Peyer's patch (tissue), 4 donors: Measurements from ENCODE around the gene RSKR. TPM values are rescaled to one million over a fixed set of nuclear protein-coding genes. Genes with fewer than 3 reads are reported as not detected.
"Not testable (repeated sequence)": the region's sequence is repeated elsewhere in the genome, so short reads cannot be mapped to it uniquely, and the experiment has no call there.

ENCODE experiments used
- DNase-seq, 3 donors: peaks; one replicate each; pipeline ENCODE4 v3.0.0-alpha.2; 2017 to 2019
- H3K27ac ChIP-seq, 4 donors: fragments of 200-600 bp; sonication (generic); one replicate each; pipeline ENCODE4 v1.5.1; 2016 to 2019
- H3K27me3 ChIP-seq, 2 donors: fragments of 200-600 bp; sonication (generic); one replicate each; pipeline ENCODE4 v1.5.1; 2019
- H3K36me3 ChIP-seq, 3 donors: fragments of 200-600 bp; sonication (generic); one replicate each; pipeline ENCODE4 v1.5.1; 2016 to 2019
- H3K4me1 ChIP-seq, 4 donors: fragments of 200-600 bp; sonication (generic); one replicate each; pipeline ENCODE4 v1.5.1; 2016 to 2019
- H3K4me3 ChIP-seq, 4 donors: fragments of 200-600 bp; sonication (generic); 1 replicate in 3 of 4; 2 replicates in 1 of 4; pipeline ENCODE4 v1.5.1; 2016 to 2019; ENCODE audit warnings: mild to moderate bottlenecking in 1 of 4
- H3K9me3 ChIP-seq, 4 donors: fragments of 200-600 bp; sonication (generic); one replicate each; pipeline ENCODE4 v1.5.1; 2016 to 2019; ENCODE audit warnings: mild to moderate bottlenecking in 1 of 4
- POLR2A ChIP-seq, 2 donors: fragments of 450-650 bp; IDR thresholded peaks; one replicate each; pipeline ENCODE4 v1.5.1; 2017; ENCODE audit warnings: antibody characterized with exemption in 2 of 2, mild to moderate bottlenecking in 2 of 2, moderate library complexity in 2 of 2
- total RNA-seq, 4 donors: library from RNA; depleted of rRNA; stranded (reverse); fragments of >200 nt; gene quantifications; one replicate each; pipeline ENCODE4 v1.1.0, GENCODE V29; 2016
- TF ChIP-seq, protein P1 (sequence below), 6 experiments: fragments of 450-650 bp in 4 of 6; fragments of 200-600 bp in 2 of 6; sonication (generic) in 1 of 6; IDR thresholded peaks; one replicate each; pipeline ENCODE4 v1.5.1; 2017 to 2019; ENCODE audit warnings: antibody characterized with exemption in 6 of 6, mild to moderate bottlenecking in 3 of 6, moderate library complexity in 1 of 6

The RSKR gene, protein sequence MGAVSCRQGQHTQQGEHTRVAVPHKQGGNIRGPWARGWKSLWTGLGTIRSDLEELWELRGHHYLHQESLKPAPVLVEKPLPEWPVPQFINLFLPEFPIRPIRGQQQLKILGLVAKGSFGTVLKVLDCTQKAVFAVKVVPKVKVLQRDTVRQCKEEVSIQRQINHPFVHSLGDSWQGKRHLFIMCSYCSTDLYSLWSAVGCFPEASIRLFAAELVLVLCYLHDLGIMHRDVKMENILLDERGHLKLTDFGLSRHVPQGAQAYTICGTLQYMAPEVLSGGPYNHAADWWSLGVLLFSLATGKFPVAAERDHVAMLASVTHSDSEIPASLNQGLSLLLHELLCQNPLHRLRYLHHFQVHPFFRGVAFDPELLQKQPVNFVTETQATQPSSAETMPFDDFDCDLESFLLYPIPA
- 10 to 100 TPM; 11.6 to 36.8 (median 23.3) TPM for total RNA-seq

DNA sequence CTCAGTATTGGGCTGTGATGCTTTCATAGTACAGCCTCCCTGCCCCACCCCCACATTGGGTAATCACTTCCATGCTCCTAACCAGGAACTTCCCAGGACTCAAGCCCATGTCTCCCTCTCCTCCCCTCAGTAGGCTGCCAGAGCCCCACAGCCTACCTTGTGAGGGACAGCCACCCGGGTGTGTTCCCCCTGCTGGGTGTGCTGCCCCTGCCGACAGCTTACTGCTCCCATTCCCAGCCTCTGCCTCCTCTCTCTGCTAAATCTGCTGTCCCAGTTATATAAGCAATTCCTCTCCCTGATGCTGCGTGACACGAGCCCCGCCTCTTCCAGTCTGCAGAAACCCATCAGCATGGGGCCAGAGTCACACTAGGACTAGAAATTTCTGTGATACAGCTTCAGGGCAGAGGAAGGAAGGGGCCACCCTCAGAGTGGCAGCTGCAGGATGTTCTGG lies at the start of gene RSKR:
Gene RSKR, minus strand, starts transcription at position 255 of the 451 bp plus-strand sequence. Its CDS starts 24 bp downstream, at position 231.
- no peak for DNase-seq

DNA sequence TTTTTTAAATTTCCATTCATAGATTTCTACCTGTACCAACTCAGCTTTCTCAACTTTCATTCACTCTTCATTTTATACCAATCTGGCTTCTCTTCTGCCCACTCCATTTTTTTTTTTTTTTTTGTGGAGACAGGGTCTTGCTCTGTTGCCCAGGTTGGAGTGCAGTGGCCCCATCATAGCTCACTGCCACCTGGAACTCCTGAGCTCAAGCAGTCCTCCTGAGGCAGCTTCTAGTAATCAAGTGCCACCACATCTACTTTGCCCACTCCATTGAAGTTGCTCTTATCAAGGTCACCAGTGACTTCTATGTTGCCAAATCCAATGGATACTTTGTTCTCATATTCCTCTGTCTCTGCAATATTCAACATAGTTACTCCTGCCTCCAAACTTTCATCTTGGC lies 49.7 kb upstream of the RSKR start:
- no peak overlapping the region for H3K27ac ChIP-seq
- H3K9me3 ChIP-seq = no peaks in the 10 kb centered on the region
- DNase-seq = no peak
- peaks cover 0 to 33% (median 5%) of the 10 kb centered on the region in 4 donors for H3K4me1 ChIP-seq
- no peak overlapping the region for H3K4me3 ChIP-seq
- no peak for TF ChIP-seq POLR2A (IDR thresholded peaks at IDR 0.05)
- TF ChIP-seq, protein P1, sequence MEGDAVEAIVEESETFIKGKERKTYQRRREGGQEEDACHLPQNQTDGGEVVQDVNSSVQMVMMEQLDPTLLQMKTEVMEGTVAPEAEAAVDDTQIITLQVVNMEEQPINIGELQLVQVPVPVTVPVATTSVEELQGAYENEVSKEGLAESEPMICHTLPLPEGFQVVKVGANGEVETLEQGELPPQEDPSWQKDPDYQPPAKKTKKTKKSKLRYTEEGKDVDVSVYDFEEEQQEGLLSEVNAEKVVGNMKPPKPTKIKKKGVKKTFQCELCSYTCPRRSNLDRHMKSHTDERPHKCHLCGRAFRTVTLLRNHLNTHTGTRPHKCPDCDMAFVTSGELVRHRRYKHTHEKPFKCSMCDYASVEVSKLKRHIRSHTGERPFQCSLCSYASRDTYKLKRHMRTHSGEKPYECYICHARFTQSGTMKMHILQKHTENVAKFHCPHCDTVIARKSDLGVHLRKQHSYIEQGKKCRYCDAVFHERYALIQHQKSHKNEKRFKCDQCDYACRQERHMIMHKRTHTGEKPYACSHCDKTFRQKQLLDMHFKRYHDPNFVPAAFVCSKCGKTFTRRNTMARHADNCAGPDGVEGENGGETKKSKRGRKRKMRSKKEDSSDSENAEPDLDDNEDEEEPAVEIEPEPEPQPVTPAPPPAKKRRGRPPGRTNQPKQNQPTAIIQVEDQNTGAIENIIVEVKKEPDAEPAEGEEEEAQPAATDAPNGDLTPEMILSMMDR (IDR thresholded peaks at IDR 0.05) = no peak
- no peaks in the 10 kb centered on the region for H3K27me3 ChIP-seq
- H3K36me3 ChIP-seq = peaks cover 0 to 30% (median 0%) of the 10 kb centered on the region in 3 donors

More for the DNA sequence above, at the start of gene RSKR:
- TF ChIP-seq, protein P1 (IDR thresholded peaks at IDR 0.05) = no peak
- TF ChIP-seq POLR2A (IDR thresholded peaks at IDR 0.05) = no peak
- Histone ChIP-seq H3K27ac (peak within 1 kb of the TSS in 2 of 4 donors; percentile 9 to 36), H3K4me3 (no peak within 1 kb of the TSS), H3K36me3 (peaks cover 0 to 52% (median 0%) of the 10 kb centered on the region in 3 donors), H3K27me3 (no peaks in the 10 kb centered on the region), H3K9me3 (no peaks in the 10 kb centered on the region), H3K4me1 (no peaks in the 10 kb centered on the region)

DNA sequence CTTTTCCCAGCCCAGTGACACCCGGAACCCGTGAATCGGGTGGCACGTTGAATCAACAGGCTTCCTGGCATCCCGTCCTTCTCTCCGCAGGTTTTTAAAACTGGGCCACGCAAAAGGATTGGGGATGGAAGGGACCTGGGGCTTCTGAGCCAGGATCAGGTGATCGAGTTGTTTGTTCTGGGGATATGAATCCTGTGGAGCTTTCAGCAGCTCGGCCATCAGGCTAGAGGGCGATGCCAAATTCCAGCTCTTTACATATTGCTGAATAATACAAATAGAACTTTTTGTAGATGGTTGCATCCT lies 48.5 kb upstream of the RSKR start:
- H3K27ac ChIP-seq = peak overlapping the region; percentile 90 to 98 (median 94)
- peaks cover 0 to 33% (median 5%) of the 10 kb centered on the region in 4 donors for H3K4me1 ChIP-seq
- no peak for TF ChIP-seq POLR2A (IDR thresholded peaks at IDR 0.05)
- TF ChIP-seq, protein P1 (IDR thresholded peaks at IDR 0.05) = no peak
- peak overlapping the region; percentile 58 to 88 (median 80) for H3K4me3 ChIP-seq
- no peak for DNase-seq
- no peaks in the 10 kb centered on the region for H3K9me3 ChIP-seq
- H3K36me3 ChIP-seq = peaks cover 0 to 39% (median 0%) of the 10 kb centered on the region in 3 donors
- no peaks in the 10 kb centered on the region for H3K27me3 ChIP-seq

DNA sequence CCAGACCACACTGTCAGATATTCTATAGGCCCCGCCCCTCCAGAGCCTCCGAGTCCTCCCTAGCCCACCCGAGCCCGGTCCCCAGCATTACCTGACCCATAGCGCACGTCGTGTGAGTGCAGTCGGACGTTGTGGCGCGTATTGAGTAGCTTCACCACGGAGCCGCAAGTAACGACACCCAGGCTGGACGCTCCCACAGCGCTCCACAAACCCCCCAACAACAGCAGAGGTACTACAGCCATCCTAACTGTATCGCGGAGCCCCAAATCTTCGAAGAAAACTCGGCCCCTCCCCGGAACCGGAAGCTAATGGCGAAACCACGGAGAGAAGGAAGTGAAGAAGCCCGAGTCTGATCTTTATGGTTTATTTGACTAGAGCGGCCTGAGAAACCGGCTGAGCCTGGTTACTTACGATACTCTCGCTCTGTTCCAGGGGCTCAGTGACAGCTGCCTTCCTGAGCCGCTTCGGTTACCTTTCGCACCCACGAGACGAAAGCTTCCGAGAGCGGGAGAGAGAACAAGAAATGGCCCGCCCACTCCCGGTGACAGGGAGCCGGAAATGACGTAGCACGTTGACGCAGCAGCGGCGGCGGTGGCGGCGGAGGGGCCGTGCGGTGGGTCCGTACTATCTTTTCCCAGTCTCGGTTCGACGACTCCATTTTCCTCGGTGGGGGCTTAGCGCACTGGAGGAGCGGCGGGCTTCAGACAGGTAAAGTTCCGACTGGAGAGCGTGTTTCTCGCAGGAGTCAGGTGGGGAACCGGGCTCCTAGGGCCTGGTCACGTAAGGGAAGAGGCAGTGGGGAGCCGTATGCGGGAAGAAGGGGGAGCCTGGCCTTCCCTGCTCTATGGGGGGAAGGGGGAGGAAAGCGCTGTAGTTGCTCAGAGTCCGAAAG lies 47.9 kb upstream of the RSKR start, which contains the start of the genes SDF2 and SUPT6H:
Gene SDF2, minus strand, starts transcription at position 272 of the 892 bp plus-strand sequence. Its CDS starts 30 bp downstream, at position 242.
Gene SUPT6H, plus strand, starts transcription at position 571 of the 892 bp plus-strand sequence. CDS start 11,197 bp downstream, outside the sequence.
- Histone ChIP-seq H3K36me3 (peaks cover 0 to 44% (median 0%) of the 10 kb centered on the region in 3 donors), H3K4me1 (peaks cover 0 to 33% (median 5%) of the 10 kb centered on the region in 4 donors), H3K27me3 (no peaks in the 10 kb centered on the region), H3K4me3 (peak within 1 kb of the TSS; percentile 58 to 88 (median 80)), H3K27ac (peak within 1 kb of the TSS; percentile 90 to 98 (median 94)), H3K9me3 (no peaks in the 10 kb centered on the region)
- peak; percentile 73 to 77 for TF ChIP-seq POLR2A (IDR thresholded peaks at IDR 0.05)
- TF ChIP-seq, protein P1 (IDR thresholded peaks at IDR 0.05) = no peak
- DNase-seq = peak; percentile 92 to 96 (median 95)

DNA sequence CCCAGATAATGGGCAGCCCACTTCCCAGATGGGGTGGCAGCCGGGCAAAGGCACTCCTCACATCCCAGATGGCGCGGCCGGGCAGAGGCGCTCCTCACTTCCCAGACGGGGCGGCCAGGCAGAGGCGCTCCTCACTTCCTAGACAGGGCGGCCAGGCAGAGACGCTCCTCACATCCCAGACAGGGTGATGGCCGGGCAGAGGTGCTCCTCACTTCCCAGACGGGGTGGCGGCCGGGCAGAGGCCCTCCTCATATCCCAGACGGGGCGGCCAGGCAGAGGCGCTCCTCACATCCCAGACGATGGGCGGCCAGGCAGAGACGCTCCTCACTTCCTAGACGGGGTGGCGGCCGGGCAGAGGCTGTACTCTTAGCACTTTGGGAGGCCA lies 45.5 kb upstream of the RSKR start:
- Histone ChIP-seq H3K4me1 (peaks cover 0 to 30% (median 5%) of the 10 kb centered on the region in 4 donors), H3K36me3 (peaks cover 0 to 46% (median 0%) of the 10 kb centered on the region in 3 donors)
- H3K4me3 ChIP-seq, H3K27me3 ChIP-seq, H3K9me3 ChIP-seq, DNase-seq, H3K27ac ChIP-seq: not testable (repeated sequence)

DNA sequence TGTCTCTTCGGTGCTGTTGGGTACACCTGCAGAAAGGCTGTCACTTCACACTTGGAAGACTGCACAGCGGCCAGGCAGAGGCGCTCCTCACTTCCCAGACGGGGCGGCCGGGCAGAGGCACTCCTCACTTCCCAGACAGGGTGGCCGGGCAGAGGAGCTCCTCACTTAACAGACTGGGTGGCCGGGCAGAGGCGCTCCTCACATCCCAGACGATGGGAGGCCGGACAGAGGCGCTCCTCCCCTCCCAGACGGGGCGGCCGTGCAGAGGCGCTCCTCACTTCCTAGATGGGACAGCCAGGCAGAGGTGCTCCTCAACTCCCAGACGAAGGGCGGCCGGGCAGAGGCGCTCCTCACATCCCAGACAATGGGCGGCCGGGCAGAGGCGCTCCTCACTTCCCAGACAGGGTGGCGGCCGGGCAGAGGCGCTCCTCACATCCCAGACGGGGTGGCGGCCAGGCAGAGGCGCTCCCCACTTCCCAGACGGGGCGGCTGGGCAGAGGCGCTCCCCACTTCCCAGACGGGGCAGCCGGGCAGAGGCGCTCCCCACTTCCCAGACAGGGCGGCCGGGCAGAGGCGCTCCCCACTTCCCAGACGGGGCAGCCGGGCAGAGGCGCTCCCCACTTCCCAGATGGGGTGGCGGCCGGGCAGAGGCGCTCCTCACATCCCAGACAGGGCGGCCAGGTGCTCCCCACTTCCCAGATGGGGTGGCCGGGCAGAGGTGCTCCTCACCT lies 44.9 kb upstream of the RSKR start:
- DNase-seq, H3K27ac ChIP-seq, H3K27me3 ChIP-seq, H3K9me3 ChIP-seq, H3K4me3 ChIP-seq: not testable (repeated sequence)
- Histone ChIP-seq H3K4me1 (peaks cover 0 to 24% (median 5%) of the 10 kb centered on the region in 4 donors), H3K36me3 (peaks cover 0 to 46% (median 0%) of the 10 kb centered on the region in 3 donors)

DNA sequence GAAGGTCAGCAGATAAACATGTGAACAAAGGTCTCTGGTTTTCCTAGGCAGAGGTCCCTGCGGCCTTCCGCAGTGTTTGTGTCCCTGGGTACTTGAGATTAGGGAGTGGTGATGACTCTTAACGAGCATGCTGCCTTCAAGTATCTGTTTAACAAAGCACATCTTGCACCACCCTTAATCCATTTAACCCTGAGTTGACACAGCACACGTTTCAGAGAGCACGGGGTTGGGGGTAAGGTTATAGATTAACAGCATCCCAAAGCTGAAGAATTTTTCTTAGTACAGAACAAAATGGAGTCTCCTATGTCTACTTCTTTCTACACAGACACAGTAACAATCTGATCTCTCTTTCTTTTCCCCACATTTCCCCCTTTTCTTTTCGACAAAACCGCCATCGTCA lies 44.4 kb upstream of the RSKR start:
- peaks cover 0 to 18% (median 5%) of the 10 kb centered on the region in 4 donors for H3K4me1 ChIP-seq
- not testable (repeated sequence) for H3K4me3 ChIP-seq, H3K9me3 ChIP-seq

More for the DNA sequence above, 44.4 kb upstream of the RSKR start:
- H3K27me3 ChIP-seq, H3K27ac ChIP-seq, DNase-seq: not testable (repeated sequence)
- peaks cover 0 to 50% (median 0%) of the 10 kb centered on the region in 3 donors for H3K36me3 ChIP-seq
